MCF 10A (cell line): ENCODE data around the gene GLTP. TPM values are rescaled to one million over a fixed set of nuclear protein-coding genes. Genes with fewer than 3 reads are reported as not detected.

ENCODE experiments used
- BruUV-seq: library from RNA; stranded (reverse); fragments of 400-500 nt; replicated peaks from 2 replicates; lab custom pipeline; 2021; lab: Mats Ljungman, UMichigan
- CTCF ChIA-PET: fragments of 300-600 bp; sonication (Branson Sonifier 250); formaldehyde crosslinking; extraction: SDS; loops from one replicate; lab custom pipeline; 2021; ENCODE audit warnings: antibody characterized with exemption, inconsistent platforms; lab: Yijun Ruan, JAX
- POLR2A ChIA-PET: fragments of 300-600, 350-650 bp; sonication (Branson Sonifier 250); formaldehyde crosslinking; extraction: SDS; loops from one replicate; lab custom pipeline; 2020; ENCODE audit warnings: antibody characterized with exemption, inconsistent platforms; lab: Yijun Ruan, JAX
- DNase-seq: peaks from one replicate; pipeline ENCODE4 v3.0.0-alpha.2; 2018; ENCODE audit not compliant: unreplicated experiment
- H3K27ac Mint-ChIP-seq: one replicate; pipeline ENCODE4 v1.8.0; 2022; ENCODE audit warnings: mild to moderate bottlenecking, low read depth, mixed read lengths; ENCODE audit not compliant: unreplicated experiment
- H3K27me3 Mint-ChIP-seq: one replicate; pipeline ENCODE4 v1.8.0; 2022; ENCODE audit warnings: mixed read lengths; ENCODE audit not compliant: insufficient read depth, unreplicated experiment
- H3K36me3 Mint-ChIP-seq: one replicate; pipeline ENCODE4 v1.8.0; 2022; ENCODE audit warnings: mild to moderate bottlenecking, moderate library complexity, mixed read lengths; ENCODE audit not compliant: insufficient read depth, unreplicated experiment
- H3K4me1 Mint-ChIP-seq: one replicate; pipeline ENCODE4 v1.8.0; 2022; ENCODE audit warnings: mixed read lengths; ENCODE audit not compliant: insufficient read depth, unreplicated experiment
- H3K4me3 Mint-ChIP-seq: one replicate; pipeline ENCODE4 v1.8.0; 2022; ENCODE audit warnings: mild to moderate bottlenecking, moderate library complexity, mixed read lengths; ENCODE audit not compliant: unreplicated experiment
- H3K9me3 Mint-ChIP-seq: one replicate; pipeline ENCODE4 v1.8.0; 2022; ENCODE audit warnings: mixed read lengths; ENCODE audit not compliant: unreplicated experiment
- intact Hi-C: fragments of 100-400 bp; cut with micrococcal nuclease; formaldehyde crosslinking; loops from 2 replicates; pipeline ENCODE4 v1.14.1; 2022
- total RNA-seq: library from RNA; stranded (reverse); gene quantifications from 2 replicates; pipeline ENCODE4 v1.2.3, GENCODE V29; 2022
- TF ChIP-seq, protein P1 (sequence below): fragments of 200-600 bp; IDR thresholded peaks from one replicate; pipeline ENCODE4 v1.8.0; 2022; ENCODE audit warnings: antibody characterized with exemption, mild to moderate bottlenecking; ENCODE audit not compliant: unreplicated experiment

The GLTP gene
- total RNA-seq, 1 experiment from 2014 or later, result 37.2 TPM

DNA sequence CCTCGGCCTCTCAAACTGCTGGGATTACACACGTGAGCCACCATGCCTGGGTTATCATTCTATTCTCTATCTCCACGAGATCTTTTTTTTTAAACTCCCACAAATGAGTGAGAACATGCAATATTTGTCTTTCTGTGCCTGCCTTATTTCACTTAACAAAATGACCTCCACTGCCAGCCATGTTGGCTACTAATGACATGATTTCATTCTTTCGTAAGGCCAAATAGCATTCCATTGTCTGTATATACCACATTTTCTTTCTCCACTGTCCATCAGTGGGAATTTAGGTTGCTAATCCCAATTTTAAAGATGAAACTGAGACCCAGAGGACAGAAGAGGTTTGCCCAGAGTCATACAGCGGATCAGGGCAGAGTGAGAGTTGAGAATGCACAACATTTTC is 36.2 kb downstream of the GLTP start:
- no peak overlapping the region for H3K4me3 Mint-ChIP-seq
- no TSS peak for BruUV-seq
- DNase-seq, result no peak
- H3K36me3 Mint-ChIP-seq, result no peaks in the 10 kb centered on the region
- no peaks in the 10 kb centered on the region for H3K27me3 Mint-ChIP-seq
- H3K4me1 Mint-ChIP-seq, result no peaks in the 10 kb centered on the region
- TF ChIP-seq, protein P1, sequence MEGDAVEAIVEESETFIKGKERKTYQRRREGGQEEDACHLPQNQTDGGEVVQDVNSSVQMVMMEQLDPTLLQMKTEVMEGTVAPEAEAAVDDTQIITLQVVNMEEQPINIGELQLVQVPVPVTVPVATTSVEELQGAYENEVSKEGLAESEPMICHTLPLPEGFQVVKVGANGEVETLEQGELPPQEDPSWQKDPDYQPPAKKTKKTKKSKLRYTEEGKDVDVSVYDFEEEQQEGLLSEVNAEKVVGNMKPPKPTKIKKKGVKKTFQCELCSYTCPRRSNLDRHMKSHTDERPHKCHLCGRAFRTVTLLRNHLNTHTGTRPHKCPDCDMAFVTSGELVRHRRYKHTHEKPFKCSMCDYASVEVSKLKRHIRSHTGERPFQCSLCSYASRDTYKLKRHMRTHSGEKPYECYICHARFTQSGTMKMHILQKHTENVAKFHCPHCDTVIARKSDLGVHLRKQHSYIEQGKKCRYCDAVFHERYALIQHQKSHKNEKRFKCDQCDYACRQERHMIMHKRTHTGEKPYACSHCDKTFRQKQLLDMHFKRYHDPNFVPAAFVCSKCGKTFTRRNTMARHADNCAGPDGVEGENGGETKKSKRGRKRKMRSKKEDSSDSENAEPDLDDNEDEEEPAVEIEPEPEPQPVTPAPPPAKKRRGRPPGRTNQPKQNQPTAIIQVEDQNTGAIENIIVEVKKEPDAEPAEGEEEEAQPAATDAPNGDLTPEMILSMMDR, result no peak
- ChIA-PET POLR2A (interaction anchor here (2.9 kb wide), 1 partner anchor 25 kb away, joined by 10 read pairs; no protein-coding TSS in a partner anchor), CTCF (interaction anchor here (0.6 to 14.3 kb wide), 12 partner anchors 10 to 246 kb away, joined by 3 to 300 read pairs (median 8); no protein-coding TSS in a partner anchor)
- intact Hi-C loops, result no loop called here
- H3K27ac Mint-ChIP-seq, result no peak overlapping the region
- no peaks in the 10 kb centered on the region for H3K9me3 Mint-ChIP-seq

DNA sequence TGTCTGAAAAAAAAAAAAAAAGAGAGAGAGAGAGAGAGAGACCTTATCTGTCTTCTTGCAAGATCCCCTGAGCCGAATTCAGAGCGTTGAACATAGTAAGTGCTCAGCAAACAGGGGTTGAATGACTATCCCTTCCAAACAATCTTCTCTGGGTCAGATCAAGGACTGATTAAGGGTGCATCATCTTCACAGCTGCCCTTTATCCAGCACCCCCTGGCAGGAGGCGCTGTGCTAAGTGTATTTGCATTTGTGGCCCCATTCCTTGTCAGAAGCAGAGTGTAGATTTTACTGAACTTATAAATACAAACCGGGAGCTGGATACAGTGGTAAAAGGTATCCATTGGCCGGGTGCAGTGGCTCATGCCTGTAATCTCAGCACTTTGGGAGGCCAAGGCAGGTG is 38.3 kb downstream of the GLTP start:
- CTCF ChIA-PET, result interaction anchor here (0.6 to 14.3 kb wide), 7 partner anchors 10 to 1077 kb away, joined by 3 to 300 read pairs (median 4); no protein-coding TSS in a partner anchor
- intact Hi-C loops, result no loop called here
- no peak overlapping the region for H3K4me3 Mint-ChIP-seq
- TF ChIP-seq, protein P1, result no peak
- no peak overlapping the region for H3K27ac Mint-ChIP-seq
- no peaks in the 10 kb centered on the region for H3K9me3 Mint-ChIP-seq
- peaks cover 14% of the 10 kb centered on the region for H3K4me1 Mint-ChIP-seq
- H3K27me3 Mint-ChIP-seq, result no peaks in the 10 kb centered on the region
- DNase-seq, result no peak
- no peaks in the 10 kb centered on the region for H3K36me3 Mint-ChIP-seq
- BruUV-seq, result no TSS peak
- POLR2A ChIA-PET, result interaction anchor here (0.6 kb wide), 1 partner anchor 740 kb away, joined by 3 read pairs; no protein-coding TSS in a partner anchor

DNA sequence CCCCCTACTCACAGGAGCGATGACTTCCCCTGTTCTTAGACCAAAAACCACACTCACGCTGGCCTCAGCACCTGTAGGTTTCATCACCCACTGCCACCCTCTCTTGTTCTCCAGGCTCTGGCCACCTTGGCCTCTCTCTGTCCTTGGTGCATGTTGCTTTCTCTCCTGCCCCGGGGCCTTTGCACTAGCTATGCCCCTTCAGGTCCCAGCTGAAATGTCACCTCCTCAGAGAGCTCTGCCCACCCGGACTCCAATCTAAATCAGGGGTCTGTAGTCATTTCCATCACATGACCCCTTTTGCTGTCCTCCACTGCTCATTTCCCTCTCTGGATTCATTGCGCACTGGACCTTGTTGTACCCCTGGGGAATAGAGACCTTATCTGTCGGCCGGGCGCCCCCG is 39.0 kb downstream of the GLTP start:
- no TSS peak for BruUV-seq
- H3K27ac Mint-ChIP-seq, result no peak overlapping the region
- H3K36me3 Mint-ChIP-seq, result no peaks in the 10 kb centered on the region
- H3K4me3 Mint-ChIP-seq, result no peak overlapping the region
- CTCF ChIA-PET, result interaction anchor here (0.9 to 14.3 kb wide), 2 partner anchors 24 to 35 kb away, joined by 3 to 300 read pairs; no protein-coding TSS in a partner anchor
- intact Hi-C loops, result no loop called here
- peaks cover 17% of the 10 kb centered on the region for H3K4me1 Mint-ChIP-seq
- TF ChIP-seq, protein P1, result no peak
- DNase-seq, result no peak
- POLR2A ChIA-PET, result no interaction called here
- H3K9me3 Mint-ChIP-seq, result no peaks in the 10 kb centered on the region
- no peaks in the 10 kb centered on the region for H3K27me3 Mint-ChIP-seq

DNA sequence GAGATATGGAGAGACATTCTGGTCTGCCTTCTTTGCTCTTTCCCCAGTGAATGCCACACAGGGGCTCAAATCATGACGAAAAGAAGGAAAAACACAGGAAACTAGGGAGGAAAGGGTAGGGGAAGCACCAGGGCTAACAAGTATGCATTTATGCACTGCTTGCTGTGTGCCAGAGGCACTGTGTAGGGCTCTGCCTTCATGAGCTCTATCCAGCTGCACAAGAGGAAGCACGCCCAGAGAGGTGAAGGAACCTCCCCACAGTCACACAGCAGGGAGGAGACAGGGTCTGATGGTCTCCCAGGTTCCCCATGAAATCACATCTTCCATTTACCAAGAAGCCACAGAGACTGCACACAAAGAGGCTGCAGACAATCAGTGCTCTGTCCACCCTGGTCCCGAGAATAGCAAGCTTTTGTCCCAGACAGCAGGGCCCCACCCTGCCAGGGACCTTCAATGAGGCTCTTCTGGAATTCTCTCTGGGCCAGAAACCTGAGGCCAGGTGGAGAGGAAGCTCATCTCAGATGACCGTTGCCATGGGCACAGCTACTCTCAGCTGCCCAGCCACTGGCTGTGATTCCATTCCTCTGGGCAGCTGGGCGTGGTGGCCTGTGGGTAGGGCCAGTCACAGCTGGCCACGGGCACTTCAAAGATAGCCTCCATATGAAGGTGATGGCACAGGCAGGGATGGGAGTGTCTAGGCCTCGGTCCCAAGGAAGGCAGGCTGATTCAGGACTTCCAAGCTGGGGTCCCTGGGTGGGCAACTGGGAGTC is 39.9 kb downstream of the GLTP start:
- TF ChIP-seq, protein P1, result no peak
- ChIA-PET POLR2A (interaction anchor here (0.7 to 0.8 kb wide), 3 partner anchors 17 to 28 kb away, joined by 3 to 8 read pairs (median 4); no protein-coding TSS in a partner anchor), CTCF (interaction anchor here (0.7 to 14.3 kb wide), 3 partner anchors 23 to 1319 kb away, joined by 3 to 300 read pairs (median 3); no protein-coding TSS in a partner anchor)
- H3K9me3 Mint-ChIP-seq, result no peaks in the 10 kb centered on the region
- H3K36me3 Mint-ChIP-seq, result no peaks in the 10 kb centered on the region
- intact Hi-C loops, result no loop called here
- H3K4me3 Mint-ChIP-seq, result no peak overlapping the region
- no TSS peak for BruUV-seq
- peak overlapping the region; percentile 70 for H3K27ac Mint-ChIP-seq
- H3K27me3 Mint-ChIP-seq, result no peaks in the 10 kb centered on the region
- peaks cover 17% of the 10 kb centered on the region for H3K4me1 Mint-ChIP-seq
- peak; percentile 58 for DNase-seq
